SH-SY5Y (cell line): ENCODE measurements around the gene LGR5.

Source experiments
- GATA2 ChIP-seq: IDR thresholded peaks from 2 replicates; pipeline ENCODE4 v1.6.1; 2011; ENCODE audit warnings: mild to moderate bottlenecking, low read depth, low read length
- GATA3 ChIP-seq: IDR thresholded peaks from 2 replicates; pipeline ENCODE4 v1.6.1; 2011; ENCODE audit warnings: low read depth, mild to moderate bottlenecking, low read length, moderate library complexity

DNA sequence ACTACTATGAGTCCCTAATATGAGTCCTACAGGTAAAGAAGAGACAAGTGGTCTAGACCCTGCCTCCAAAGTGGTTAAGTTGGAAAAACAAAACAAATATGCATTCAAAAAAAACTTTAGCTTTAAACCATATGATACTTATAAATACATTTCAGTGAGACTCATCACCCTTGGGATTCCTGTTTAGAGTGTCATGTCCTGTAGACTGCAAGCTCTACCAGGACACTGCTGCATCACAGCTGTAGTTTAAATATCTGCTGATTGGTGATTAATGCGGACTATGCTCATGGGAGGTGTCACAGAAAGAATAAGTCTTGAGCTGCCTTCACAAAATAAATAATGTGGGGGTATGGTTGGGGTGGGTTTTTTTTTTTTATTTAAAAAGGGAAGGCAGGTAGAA is 8.8 kb upstream of the LGR5 start:
- no peak for TF ChIP-seq GATA2
- no peak for TF ChIP-seq GATA3
